Ovary (tissue), 3 donors: ENCODE data around the gene SETX.
A peak's percentile ranks its signal among the peaks of the same experiment; 100 is the strongest.

ENCODE experiments used
- CTCF ChIP-seq, 3 donors: fragments of 450-650 bp in 2 of 3; fragments of 200-600 bp in 1 of 3; IDR thresholded peaks; one replicate each; pipeline versions ENCODE4 v1.5.1 to v1.8.0; 2016 to 2022; ENCODE audit warnings: antibody characterized with exemption in 3 of 3, mild to moderate bottlenecking in 1 of 3
- POLR2A ChIP-seq: fragments of 450-650 bp; IDR thresholded peaks from one replicate; pipeline ENCODE4 v1.6.1; 2017; ENCODE audit warnings: antibody characterized with exemption, mild to moderate bottlenecking, moderate library complexity
- donor health status: DM: no; HTN: no; CAD: no.

GRCh38 chr9:132241483-132241839 lies 113.3 kb downstream of the SETX start:
- TF ChIP-seq CTCF (IDR thresholded peaks at IDR 0.05), result peak in 1 of 3 donors; percentile 19
- no peak for TF ChIP-seq POLR2A
